OCI-LY3 (cell line): Measurements from ENCODE around the gene TRAPPC8.
"Not testable (repeated sequence)": the region's sequence is repeated elsewhere in the genome, so short reads cannot be mapped to it uniquely, and the experiment has no call there.

Source experiments
- H2AFZ ChIP-seq: fragments of 200-600, 300-600 bp; shearing (Covaris generic); 2 replicates; pipeline ENCODE4 v1.6.0; 2014; ENCODE audit warnings: antibody characterized with exemption, low read depth, low read length
- H3K27ac ChIP-seq: fragments of 200-600, 300-600 bp; sonication (generic); 2 replicates; pipeline ENCODE4 v1.5.1; 2014; ENCODE audit warnings: mild to moderate bottlenecking, low read length, moderate library complexity, mixed read lengths
- H3K27me3 ChIP-seq: fragments of 200-600, 300-600 bp; sonication (generic); 2 replicates; pipeline ENCODE4 v1.6.1; 2014; ENCODE audit warnings: low read depth, low read length, mixed read lengths
- H3K36me3 ChIP-seq: fragments of 200-600, 300-600 bp; sonication (generic); replicated peaks from 2 replicates; pipeline ENCODE3; 2014; ENCODE audit warnings: low read depth, low read length, mixed read lengths
- H3K4me1 ChIP-seq: fragments of 300-600, 200-600 bp; sonication (generic); 2 replicates; pipeline ENCODE4 v1.6.1; 2014; ENCODE audit warnings: low read length, mixed read lengths
- H3K4me2 ChIP-seq: fragments of 200-600, 300-600 bp; sonication (generic); 2 replicates; pipeline ENCODE4 v1.6.1; 2014; ENCODE audit warnings: low read length, mixed read lengths
- H3K4me3 ChIP-seq: fragments of 300-600, 200-600 bp; sonication (generic); 2 replicates; pipeline ENCODE4 v1.5.1; 2014; ENCODE audit warnings: antibody characterized with exemption, mild to moderate bottlenecking, low read length, moderate library complexity
- H3K79me2 ChIP-seq: fragments of 300-600, 200-600 bp; shearing (Covaris generic); 2 replicates; pipeline ENCODE4 v1.6.1; 2014; ENCODE audit warnings: mild to moderate bottlenecking, low read length, mixed read lengths
- H3K9ac ChIP-seq: fragments of 300-600, 200-600 bp; shearing (Covaris generic); 2 replicates; pipeline ENCODE4 v1.6.0; 2014; ENCODE audit warnings: mild to moderate bottlenecking, low read length, moderate library complexity
- H3K9me3 ChIP-seq: fragments of 200-600, 300-600 bp; shearing (Covaris generic); 2 replicates; pipeline ENCODE4 v1.6.1; 2014; ENCODE audit warnings: low read length, mixed read lengths; ENCODE audit not compliant: insufficient read depth
- H4K20me1 ChIP-seq: fragments of 200-600, 300-600 bp; sonication (generic); 2 replicates; pipeline ENCODE4 v1.6.1; 2016; ENCODE audit warnings: low read length, mixed read lengths; ENCODE audit not compliant: insufficient read depth
- CTCF ChIP-seq: fragments of 200-600, 300-600 bp; sonication (generic); IDR thresholded peaks from 2 replicates; pipeline ENCODE4 v1.5.1; 2014; ENCODE audit warnings: antibody characterized with exemption, low read length, low read depth
- EZH2phosphoT487 ChIP-seq: fragments of 200-600 bp; shearing (Covaris generic); IDR thresholded peaks from 2 replicates; pipeline ENCODE4 v1.6.1; 2018; ENCODE audit warnings: antibody characterized with exemption, mixed run types, low read depth

TRAPPC8 gene

DNA sequence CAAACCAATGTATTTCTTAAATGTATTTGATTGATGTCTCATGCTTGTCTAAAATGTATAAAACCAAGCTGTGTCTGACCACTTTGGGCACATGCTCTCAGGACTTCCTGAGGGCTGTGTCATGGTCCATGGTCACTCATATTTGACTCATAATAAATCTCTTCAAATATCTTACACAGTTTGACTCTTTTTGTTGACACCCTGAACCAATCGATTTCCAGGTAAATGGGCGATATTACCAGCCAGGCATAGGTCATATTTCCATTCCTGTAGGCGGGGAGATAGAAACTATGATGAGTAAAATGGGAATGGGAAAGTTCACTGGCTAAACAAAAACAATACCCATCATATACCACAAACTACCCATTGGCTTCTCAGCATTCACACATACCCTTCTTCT is 9.3 kb upstream of the TRAPPC8 start:
- TF ChIP-seq CTCF (no peak), EZH2phosphoT487 (no peak)
- Histone ChIP-seq H3K27ac (no peak overlapping the region), H3K4me2 (no peak overlapping the region), H3K79me2 (no peaks in the 10 kb centered on the region), H3K9ac (no peak overlapping the region), H3K9me3 (no peaks in the 10 kb centered on the region), H3K27me3 (no peaks in the 10 kb centered on the region), H2AFZ (no peak overlapping the region), H4K20me1 (no peaks in the 10 kb centered on the region), H3K36me3 (no peaks in the 10 kb centered on the region), H3K4me3 (no peak overlapping the region), H3K4me1 (0 out of 2 replicates have a peak, but pooled peaks cover 3% of the 10 kb centered on the region)

DNA sequence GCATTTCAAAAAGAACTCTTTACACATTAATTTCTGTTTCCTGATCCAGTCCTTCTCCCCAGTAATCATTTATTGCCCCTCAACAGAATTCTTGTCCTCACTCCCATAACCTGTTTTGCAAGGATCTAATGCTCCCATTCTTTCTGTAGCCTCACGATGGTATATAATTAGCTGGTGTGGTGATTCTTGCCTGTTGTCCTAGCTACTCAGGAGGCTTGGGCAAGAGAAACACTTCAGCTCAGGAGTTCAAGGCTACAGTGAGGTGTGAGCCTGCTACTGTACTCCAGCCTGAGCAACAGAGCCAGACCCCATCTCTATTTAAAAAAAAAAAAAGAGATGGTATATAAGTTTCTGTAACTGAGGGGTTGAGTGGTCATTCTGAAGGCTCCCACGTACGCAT is 7.7 kb upstream of the TRAPPC8 start:
- no peaks in the 10 kb centered on the region for H3K79me2 ChIP-seq
- no peaks in the 10 kb centered on the region for H3K4me1 ChIP-seq
- no peaks in the 10 kb centered on the region for H3K9me3 ChIP-seq
- H3K27ac ChIP-seq, result no peak overlapping the region
- H4K20me1 ChIP-seq, result no peaks in the 10 kb centered on the region
- no peak overlapping the region for H2AFZ ChIP-seq
- H3K9ac ChIP-seq, result no peak overlapping the region
- no peaks in the 10 kb centered on the region for H3K27me3 ChIP-seq
- no peak for TF ChIP-seq CTCF
- no peak for TF ChIP-seq EZH2phosphoT487
- H3K4me3 ChIP-seq, result no peak overlapping the region
- no peaks in the 10 kb centered on the region for H3K36me3 ChIP-seq
- H3K4me2 ChIP-seq, result no peak overlapping the region

GRCh38 chr18:31948349-31948748 is 5.4 kb upstream of the TRAPPC8 start:
- H3K4me3 ChIP-seq, H3K79me2 ChIP-seq, H3K9ac ChIP-seq, H4K20me1 ChIP-seq, H3K9me3 ChIP-seq, H3K4me2 ChIP-seq, H3K27me3 ChIP-seq, H3K36me3 ChIP-seq, H3K4me1 ChIP-seq, H2AFZ ChIP-seq, H3K27ac ChIP-seq: not testable (repeated sequence)

DNA sequence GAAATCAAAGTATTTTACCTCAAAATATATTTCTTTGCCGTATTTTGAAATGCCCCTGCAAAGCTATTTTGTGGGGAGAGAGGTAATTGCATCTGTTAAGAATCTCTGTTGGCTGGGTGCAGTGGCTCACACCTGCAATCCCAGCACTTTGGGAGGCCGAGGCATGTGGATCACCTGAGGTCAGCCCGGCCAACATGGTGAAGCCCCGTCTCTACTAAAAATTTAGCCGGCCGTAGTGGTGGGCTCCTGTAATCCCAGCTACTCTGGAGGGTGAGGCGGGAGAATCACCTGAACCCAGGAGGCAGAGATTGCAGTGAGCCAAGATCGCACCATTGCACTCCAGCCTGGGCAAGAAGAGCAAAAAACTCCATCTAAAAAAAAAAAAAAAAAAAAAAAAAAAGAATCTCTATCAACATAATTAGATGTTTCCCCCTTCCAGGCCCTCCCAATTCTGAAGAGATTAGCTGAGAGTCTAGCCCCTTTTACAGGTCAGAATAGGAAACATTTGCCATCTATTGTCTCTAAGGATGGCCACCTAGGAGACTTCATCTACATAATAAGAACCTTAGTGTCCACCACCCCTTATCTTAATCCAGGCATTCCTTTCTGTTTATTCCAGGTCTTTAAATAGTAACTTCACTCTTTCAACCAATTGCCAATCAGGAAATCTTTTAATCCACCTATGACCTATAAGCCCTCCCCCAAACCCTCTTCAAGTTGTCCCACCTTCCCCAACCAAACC is 3.5 kb upstream of the TRAPPC8 start:
- Histone ChIP-seq H3K9ac (no peak overlapping the region), H3K4me2 (no peak overlapping the region), H3K4me1 (peaks cover 13% of the 10 kb centered on the region), H3K27me3 (no peaks in the 10 kb centered on the region), H3K9me3 (no peaks in the 10 kb centered on the region), H3K4me3 (no peak overlapping the region), H2AFZ (no peak overlapping the region), H3K36me3 (no peaks in the 10 kb centered on the region), H4K20me1 (peaks cover 4% of the 10 kb centered on the region; the same call in 1 of the 2 replicates), H3K27ac (no peak overlapping the region), H3K79me2 (peaks cover 15% of the 10 kb centered on the region)
- TF ChIP-seq EZH2phosphoT487, result no peak
- TF ChIP-seq CTCF, result no peak
